Pulmonary artery endothelial cell (primary cell): ENCODE measurements around the gene ADAMTS1. TPM values are rescaled to one million over a fixed set of nuclear protein-coding genes. Genes with fewer than 3 reads are reported as not detected.

Experiments used
- total RNA-seq: library from RNA; depleted of rRNA; stranded (reverse); fragments of >200 nt; gene quantifications from 2 replicates; pipeline ENCODE4 v1.2.3, GENCODE V29; 2014

ADAMTS1 gene
- total RNA-seq, 1 donor from 2014 or later = 106 TPM

Other genes starting within 250 kb of the ADAMTS1 start
- gene ADAMTS5, start 121.7 kb upstream of the ADAMTS1 start, total RNA-seq = not detected in 2 replicates